HCT116 (cell line): Measurements from ENCODE around the gene TPK1. TPM values are rescaled to one million over a fixed set of nuclear protein-coding genes. Genes with fewer than 3 reads are reported as not detected.

ENCODE experiments used
- ATAC-seq: fragments of 200-7000 bp; cut with Tn5 transposase; 2 replicates; pipeline ENCODE4 v1.9.1; 2020; ENCODE audit warnings: mild to moderate bottlenecking, moderate library complexity
- BruUV-seq: library from RNA; stranded (reverse); fragments of 400-500 nt; replicated peaks from 2 replicates; lab custom pipeline; 2021; lab: Mats Ljungman, UMichigan
- CTCF ChIA-PET: fragments of 300-600 bp; sonication (Branson Sonifier 250); formaldehyde crosslinking; loops from one replicate; lab custom pipeline; 2021; ENCODE audit warnings: antibody characterized with exemption; lab: Charles Lee
- POLR2A ChIA-PET: fragments of 300-600, 350-600 bp; sonication (Branson Sonifier 250); formaldehyde crosslinking; loops from one replicate; lab custom pipeline; 2021; ENCODE audit warnings: antibody characterized with exemption; lab: Charles Lee
- RAD21 ChIA-PET, 2 experiments: fragments of 300-600 bp; sonication (Branson Sonifier 250); formaldehyde crosslinking; loops; one replicate each; lab custom pipeline; 2023; ENCODE audit warnings: low total read pairs in 2 of 2; ENCODE audit not compliant: uncharacterized antibody in 2 of 2, unreplicated experiment in 2 of 2, low non-redundant PET in 1 of 2; lab: Charles Lee
- DNase-seq: peaks from one replicate; pipeline ENCODE4 v3.0.0-alpha.2; 2010; ENCODE audit warnings: low read depth, low spot score
- H2AFZ ChIP-seq: fragments of 200-600 bp; shearing (Covaris generic), sonication (generic); 2 replicates; pipeline ENCODE4 v1.6.1; 2017; ENCODE audit warnings: low read depth, mixed run types, mixed read lengths, antibody characterized with exemption, low read length; ENCODE audit not compliant: poor library complexity, severe bottlenecking
- H3K27ac ChIP-seq: 2 replicates; pipeline ENCODE4 v1.5.1; 2012; ENCODE audit warnings: low read depth, low read length
- H3K27me3 ChIP-seq: fragments of 200-600 bp; sonication (generic); 2 replicates; pipeline ENCODE4 v1.6.1; 2016; ENCODE audit warnings: mixed run types, low read length, mixed read lengths; ENCODE audit not compliant: insufficient read depth
- H3K36me3 ChIP-seq, 2 experiments: fragments of 200-500 bp in 1 of 2; fragments of 200-600 bp in 1 of 2; sonication (Bioruptor generic) in 1 of 2; sonication (generic) in 1 of 2; 2 replicates each; pipeline versions ENCODE4 v1.5.1 to v1.6.1; 2014 to 2016; ENCODE audit warnings: low read length in 2 of 2, inconsistent platforms in 1 of 2, mixed read lengths in 1 of 2, mixed run types in 1 of 2; ENCODE audit not compliant: insufficient read depth in 2 of 2, control insufficient read depth in 1 of 2
- H3K4me1 ChIP-seq, 2 experiments: fragments of 200-600 bp in 1 of 2; sonication (generic) in 1 of 2; 2 replicates each; pipeline versions ENCODE4 v1.5.1 to v1.6.1; 2012 to 2017; ENCODE audit warnings: low read length in 2 of 2, inconsistent platforms in 1 of 2, mild to moderate bottlenecking in 1 of 2, mixed read lengths in 1 of 2, mixed run types in 1 of 2, moderate library complexity in 1 of 2; ENCODE audit not compliant: insufficient read depth in 2 of 2, control insufficient read depth in 1 of 2
- H3K4me2 ChIP-seq: fragments of 200-600 bp; sonication (generic); 2 replicates; pipeline ENCODE4 v1.6.1; 2017; ENCODE audit warnings: mixed run types, low read length, mixed read lengths
- H3K4me3 ChIP-seq, 2 experiments: fragments of 200-600 bp in 1 of 2; sonication (generic) in 1 of 2; replicated peaks in 1 of 2; 2 replicates each; pipeline ENCODE4 v1.5.1; 2011 to 2016; ENCODE audit warnings: low read length in 2 of 2, control low read depth in 1 of 2, low read depth in 1 of 2, mild to moderate bottlenecking in 1 of 2, mixed read lengths in 1 of 2, mixed run types in 1 of 2
- H3K79me2 ChIP-seq: fragments of 200-600 bp; sonication (generic); 2 replicates; pipeline ENCODE4 v1.6.1; 2017; ENCODE audit warnings: mild to moderate bottlenecking, mixed run types, low read length, moderate library complexity, mixed read lengths; ENCODE audit not compliant: insufficient read depth
- H3K9ac ChIP-seq: fragments of 200-600 bp; sonication (generic); 2 replicates; pipeline ENCODE4 v1.6.1; 2016; ENCODE audit warnings: low read length, mixed read lengths
- H3K9me2 ChIP-seq: fragments of 200-600 bp; sonication (generic), shearing (Covaris generic); 2 replicates; pipeline ENCODE4 v1.6.1; 2017; ENCODE audit warnings: mixed run types, mild to moderate bottlenecking, moderate library complexity; ENCODE audit not compliant: insufficient read depth
- H3K9me3 ChIP-seq, 2 experiments: fragments of 200-500 bp in 1 of 2; fragments of 200-600 bp in 1 of 2; sonication (Bioruptor generic) in 1 of 2; sonication (generic) in 1 of 2; 2 replicates each; pipeline ENCODE4 v1.6.1; 2014 to 2017; ENCODE audit warnings: low read length in 2 of 2, mixed read lengths in 2 of 2, inconsistent platforms in 1 of 2, low read depth in 1 of 2, mild to moderate bottlenecking in 1 of 2, mixed run types in 1 of 2, moderate library complexity in 1 of 2; ENCODE audit not compliant: control insufficient read depth in 1 of 2, insufficient read depth in 1 of 2
- H4K20me1 ChIP-seq: fragments of 200-600 bp; sonication (generic), shearing (Covaris generic); 2 replicates; pipeline ENCODE4 v1.6.1; 2017; ENCODE audit warnings: mixed run types, mild to moderate bottlenecking, moderate library complexity; ENCODE audit not compliant: insufficient read depth
- CEBPB ChIP-seq: IDR thresholded peaks from 2 replicates; pipeline ENCODE4 v1.6.1; 2012; ENCODE audit warnings: low read depth
- JUND ChIP-seq: IDR thresholded peaks from 2 replicates; pipeline ENCODE4 v1.6.1; 2012
- intact Hi-C: fragments of 100-400 bp; cut with micrococcal nuclease; formaldehyde crosslinking; loops from 2 replicates; pipeline ENCODE4 v1.10.0; 2022
- total RNA-seq: library from RNA; stranded (reverse); gene quantifications from one replicate; pipeline ENCODE4 v1.2.1, GENCODE V29; 2021; ENCODE audit not compliant: unreplicated experiment
- TF ChIP-seq, protein P1 (sequence below), 3 experiments: fragments of 200-600 bp in 1 of 3; sonication (generic) in 1 of 3; IDR thresholded peaks in 2 of 3; conservative IDR thresholded peaks in 1 of 3; 2 replicates each; pipeline ENCODE4 v1.5.1; 2012 to 2017; ENCODE audit warnings: low read depth in 2 of 3, low read length in 2 of 3, antibody characterized with exemption in 1 of 3, borderline replicate concordance in 1 of 3, control low read depth in 1 of 3, mild to moderate bottlenecking in 1 of 3, mixed read lengths in 1 of 3, mixed run types in 1 of 3, moderate library complexity in 1 of 3; ENCODE audit not compliant: insufficient read depth in 1 of 3
- TF ChIP-seq, protein P2 (sequence below): IDR thresholded peaks from 2 replicates; pipeline ENCODE4 v1.6.1; 2012; ENCODE audit warnings: low read depth

Gene TPK1
- total RNA-seq, 1 experiment from 2014 or later: 5.4 TPM

DNA sequence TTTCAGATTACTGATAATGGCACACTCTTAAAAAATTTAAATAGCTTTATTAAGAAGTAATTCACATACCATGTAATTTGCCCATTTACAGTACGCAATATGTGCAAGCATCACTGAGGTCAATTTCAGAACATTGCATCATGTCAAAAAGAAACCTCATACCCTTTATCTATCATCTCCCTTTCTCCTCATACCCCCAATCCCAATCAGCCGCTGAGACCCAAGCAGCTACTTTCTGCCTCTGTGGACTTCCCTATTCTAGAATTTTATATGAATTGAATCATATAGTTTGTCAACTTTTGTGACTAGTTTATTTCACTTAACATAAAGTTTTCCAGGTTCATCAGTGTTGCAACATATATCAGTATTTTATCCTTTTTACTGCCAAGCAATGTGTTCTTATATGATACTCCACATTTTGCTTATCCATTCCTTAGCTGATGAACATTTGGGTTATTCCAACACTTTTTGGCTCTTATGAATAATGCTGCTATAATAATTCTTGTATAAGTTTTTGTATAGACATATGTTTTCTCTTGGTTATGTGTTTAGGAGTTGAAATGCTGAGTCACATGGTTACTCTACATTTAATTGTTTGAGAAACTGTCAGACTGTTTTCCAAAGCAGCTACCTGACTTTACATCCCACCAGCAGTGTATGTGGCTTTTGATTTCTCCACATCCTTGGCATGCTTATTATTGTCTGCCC lies 26.9 kb upstream of the TPK1 start:
- ChIA-PET POLR2A (no interaction called here), CTCF (no interaction called here)
- Histone ChIP-seq H2AFZ (no peak overlapping the region), H3K79me2 (no peaks in the 10 kb centered on the region), H3K4me2 (no peak overlapping the region), H3K9ac (no peak overlapping the region), H3K27me3 (peaks cover 17% of the 10 kb centered on the region; the same call in 1 of the 2 replicates), H3K27ac (no peak overlapping the region)
- DNase-seq: no peak
- ATAC-seq: no peak
- TF ChIP-seq, protein P1, sequence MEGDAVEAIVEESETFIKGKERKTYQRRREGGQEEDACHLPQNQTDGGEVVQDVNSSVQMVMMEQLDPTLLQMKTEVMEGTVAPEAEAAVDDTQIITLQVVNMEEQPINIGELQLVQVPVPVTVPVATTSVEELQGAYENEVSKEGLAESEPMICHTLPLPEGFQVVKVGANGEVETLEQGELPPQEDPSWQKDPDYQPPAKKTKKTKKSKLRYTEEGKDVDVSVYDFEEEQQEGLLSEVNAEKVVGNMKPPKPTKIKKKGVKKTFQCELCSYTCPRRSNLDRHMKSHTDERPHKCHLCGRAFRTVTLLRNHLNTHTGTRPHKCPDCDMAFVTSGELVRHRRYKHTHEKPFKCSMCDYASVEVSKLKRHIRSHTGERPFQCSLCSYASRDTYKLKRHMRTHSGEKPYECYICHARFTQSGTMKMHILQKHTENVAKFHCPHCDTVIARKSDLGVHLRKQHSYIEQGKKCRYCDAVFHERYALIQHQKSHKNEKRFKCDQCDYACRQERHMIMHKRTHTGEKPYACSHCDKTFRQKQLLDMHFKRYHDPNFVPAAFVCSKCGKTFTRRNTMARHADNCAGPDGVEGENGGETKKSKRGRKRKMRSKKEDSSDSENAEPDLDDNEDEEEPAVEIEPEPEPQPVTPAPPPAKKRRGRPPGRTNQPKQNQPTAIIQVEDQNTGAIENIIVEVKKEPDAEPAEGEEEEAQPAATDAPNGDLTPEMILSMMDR (IDR thresholded peaks at IDR 0.05 in 2 of 3, conservative IDR thresholded peaks at IDR 0.05 in 1 of 3; ENCODE audit: borderline replicate concordance in 1 of 3, insufficient read depth in 1 of 3, low read depth in 2 of 3, low read length in 2 of 3): no peak
- TF ChIP-seq CEBPB: peak; percentile 65
- TF ChIP-seq, all 23 proteins: peak for 1
- Histone ChIP-seq H3K9me3 (no peaks in the 10 kb centered on the region), H3K4me1 (no peaks in the 10 kb centered on the region), H3K36me3 (no peaks in the 10 kb centered on the region), H3K4me3 (no peak overlapping the region), H4K20me1 (no peaks in the 10 kb centered on the region), H3K9me2 (no peaks in the 10 kb centered on the region)
- intact Hi-C loops: no loop called here
- RAD21 ChIA-PET: no interaction called here
- no TSS peak for BruUV-seq

DNA sequence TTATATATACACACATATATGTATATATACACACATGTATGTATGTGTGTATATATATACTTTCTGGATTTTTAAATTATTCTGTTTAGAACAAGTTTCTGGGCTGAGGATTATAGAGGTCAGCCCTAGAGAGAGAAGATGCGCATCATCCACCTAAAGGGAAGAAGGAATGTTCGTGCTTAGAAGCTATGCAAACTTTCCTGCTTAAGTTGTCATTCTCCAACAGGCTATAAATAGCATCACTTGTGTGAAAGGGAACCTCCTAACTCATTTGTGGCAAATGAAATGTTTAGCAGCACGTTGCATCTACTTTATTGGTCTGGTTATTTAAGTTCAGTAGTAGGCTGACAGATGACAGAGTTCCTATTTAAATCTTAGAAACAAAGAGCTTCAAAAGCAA lies 23.9 kb upstream of the TPK1 start:
- H2AFZ ChIP-seq: no peak overlapping the region
- POLR2A ChIA-PET: no interaction called here
- no peaks in the 10 kb centered on the region for H3K9me2 ChIP-seq
- no peaks in the 10 kb centered on the region for H3K36me3 ChIP-seq
- no peaks in the 10 kb centered on the region for H4K20me1 ChIP-seq
- H3K27me3 ChIP-seq: no peaks in the 10 kb centered on the region; the same call in 1 of the 2 replicates
- H3K27ac ChIP-seq: no peak overlapping the region
- no peak for ATAC-seq
- H3K4me2 ChIP-seq: no peak overlapping the region
- intact Hi-C loops: no loop called here
- DNase-seq: no peak
- TF ChIP-seq, protein P2, sequence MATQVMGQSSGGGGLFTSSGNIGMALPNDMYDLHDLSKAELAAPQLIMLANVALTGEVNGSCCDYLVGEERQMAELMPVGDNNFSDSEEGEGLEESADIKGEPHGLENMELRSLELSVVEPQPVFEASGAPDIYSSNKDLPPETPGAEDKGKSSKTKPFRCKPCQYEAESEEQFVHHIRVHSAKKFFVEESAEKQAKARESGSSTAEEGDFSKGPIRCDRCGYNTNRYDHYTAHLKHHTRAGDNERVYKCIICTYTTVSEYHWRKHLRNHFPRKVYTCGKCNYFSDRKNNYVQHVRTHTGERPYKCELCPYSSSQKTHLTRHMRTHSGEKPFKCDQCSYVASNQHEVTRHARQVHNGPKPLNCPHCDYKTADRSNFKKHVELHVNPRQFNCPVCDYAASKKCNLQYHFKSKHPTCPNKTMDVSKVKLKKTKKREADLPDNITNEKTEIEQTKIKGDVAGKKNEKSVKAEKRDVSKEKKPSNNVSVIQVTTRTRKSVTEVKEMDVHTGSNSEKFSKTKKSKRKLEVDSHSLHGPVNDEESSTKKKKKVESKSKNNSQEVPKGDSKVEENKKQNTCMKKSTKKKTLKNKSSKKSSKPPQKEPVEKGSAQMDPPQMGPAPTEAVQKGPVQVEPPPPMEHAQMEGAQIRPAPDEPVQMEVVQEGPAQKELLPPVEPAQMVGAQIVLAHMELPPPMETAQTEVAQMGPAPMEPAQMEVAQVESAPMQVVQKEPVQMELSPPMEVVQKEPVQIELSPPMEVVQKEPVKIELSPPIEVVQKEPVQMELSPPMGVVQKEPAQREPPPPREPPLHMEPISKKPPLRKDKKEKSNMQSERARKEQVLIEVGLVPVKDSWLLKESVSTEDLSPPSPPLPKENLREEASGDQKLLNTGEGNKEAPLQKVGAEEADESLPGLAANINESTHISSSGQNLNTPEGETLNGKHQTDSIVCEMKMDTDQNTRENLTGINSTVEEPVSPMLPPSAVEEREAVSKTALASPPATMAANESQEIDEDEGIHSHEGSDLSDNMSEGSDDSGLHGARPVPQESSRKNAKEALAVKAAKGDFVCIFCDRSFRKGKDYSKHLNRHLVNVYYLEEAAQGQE: no peak
- no peak for TF ChIP-seq CEBPB
- no peak for TF ChIP-seq JUND
- TF ChIP-seq, all 23 proteins: peak for 0
- ChIA-PET CTCF (no interaction called here), RAD21 (no interaction called here)
- Histone ChIP-seq H3K9ac (no peak overlapping the region), H3K9me3 (no peaks in the 10 kb centered on the region), H3K4me3 (no peak overlapping the region), H3K79me2 (no peaks in the 10 kb centered on the region), H3K4me1 (no peaks in the 10 kb centered on the region)
- no TSS peak for BruUV-seq
